Mesendoderm (in vitro differentiated cells): ENCODE measurements around the gene ZNF521. TPM values are rescaled to one million over a fixed set of nuclear protein-coding genes. Genes with fewer than 3 reads are reported as not detected.

ENCODE experiments used
- DNase-seq: peaks from one replicate; pipeline ENCODE4 v3.0.0; 2013
- H2AK5ac ChIP-seq: 2 replicates; pipeline ENCODE4 v1.6.1; 2013; ENCODE audit warnings: low read length, inconsistent platforms
- H2BK120ac ChIP-seq: 2 replicates; pipeline ENCODE4 v1.6.1; 2013; ENCODE audit warnings: low read depth, mild to moderate bottlenecking, low read length, moderate library complexity, mixed read lengths
- H2BK15ac ChIP-seq: replicated peaks from 2 replicates; pipeline ENCODE4 v1.6.1; 2013; ENCODE audit warnings: low read depth, mild to moderate bottlenecking, moderate library complexity
- H2BK5ac ChIP-seq: 2 replicates; pipeline ENCODE4 v1.6.1; 2013; ENCODE audit warnings: low read length, inconsistent platforms
- H3K18ac ChIP-seq: 2 replicates; pipeline ENCODE4 v1.6.1; 2013; ENCODE audit warnings: mild to moderate bottlenecking, low read length, mixed read lengths
- H3K23ac ChIP-seq: one replicate; pipeline ENCODE4 v1.6.1; 2013; ENCODE audit warnings: low read length
- H3K27ac ChIP-seq: 2 replicates; pipeline ENCODE4 v1.5.1; 2013; ENCODE audit warnings: low read depth, mild to moderate bottlenecking, inconsistent platforms, low read length, moderate library complexity
- H3K27me3 ChIP-seq: 2 replicates; pipeline ENCODE4 v1.6.1; 2013; ENCODE audit warnings: low read length, control low read depth, mild to moderate bottlenecking, inconsistent platforms; ENCODE audit not compliant: insufficient read depth, poor library complexity
- H3K36me3 ChIP-seq: 2 replicates; pipeline ENCODE4 v1.6.1; 2013; ENCODE audit warnings: low read length, inconsistent platforms; ENCODE audit not compliant: control insufficient read depth, insufficient read depth
- H3K4ac ChIP-seq: one replicate; pipeline ENCODE4 v1.6.1; 2013; ENCODE audit warnings: low read depth, mild to moderate bottlenecking, low read length, moderate library complexity
- H3K4me1 ChIP-seq: 2 replicates; pipeline ENCODE4 v1.6.1; 2013; ENCODE audit warnings: low read depth, low read length, inconsistent platforms; ENCODE audit not compliant: control insufficient read depth
- H3K4me2 ChIP-seq: 2 replicates; pipeline ENCODE4 v1.6.1; 2013; ENCODE audit warnings: low read length
- H3K4me3 ChIP-seq: 2 replicates; pipeline ENCODE4 v1.5.1; 2013; ENCODE audit warnings: mild to moderate bottlenecking, low read length
- H3K56ac ChIP-seq: one replicate; pipeline ENCODE4 v1.6.1; 2013; ENCODE audit warnings: low read length
- H3K79me1 ChIP-seq: 2 replicates; pipeline ENCODE4 v1.6.1; 2013; ENCODE audit warnings: low read length, inconsistent platforms
- H3K79me2 ChIP-seq: 2 replicates; pipeline ENCODE4 v1.6.1; 2013; ENCODE audit warnings: mild to moderate bottlenecking, low read length; ENCODE audit not compliant: control insufficient read depth, insufficient read depth
- H3K9ac ChIP-seq: 2 replicates; pipeline ENCODE4 v1.6.1; 2013; ENCODE audit warnings: low read length, inconsistent platforms
- H4K5ac ChIP-seq: one replicate; pipeline ENCODE4 v1.6.1; 2013; ENCODE audit warnings: low read length
- H4K8ac ChIP-seq: one replicate; pipeline ENCODE4 v1.6.1; 2013; ENCODE audit warnings: low read depth, mild to moderate bottlenecking, control low read depth, low read length, moderate library complexity
- WGBS: extraction: QIAGEN DNeasy Blood & Tissue Kit; methylation state at CpG from one replicate; pipeline ENCODE4 v1.1.7; 2013; ENCODE audit warnings: low lambda C conversion rate, missing lambda C conversion rate; ENCODE audit not compliant: insufficient coverage; ENCODE audit errors: extremely low coverage; 5-methylcytosine and 5-hydroxymethylcytosine counted together
- polyA plus RNA-seq, 2 experiments: library from polyadenylated mRNA; stranded (reverse); fragments of 200-250 nt; gene quantifications; one replicate each; pipeline ENCODE4 v1.2.3, GENCODE V29; 2013

ZNF521 gene
- polyA plus RNA-seq (2013, experiment 1 of 2), result 5.3 TPM
- 5.1 TPM for polyA plus RNA-seq (2013, experiment 2 of 2)

DNA sequence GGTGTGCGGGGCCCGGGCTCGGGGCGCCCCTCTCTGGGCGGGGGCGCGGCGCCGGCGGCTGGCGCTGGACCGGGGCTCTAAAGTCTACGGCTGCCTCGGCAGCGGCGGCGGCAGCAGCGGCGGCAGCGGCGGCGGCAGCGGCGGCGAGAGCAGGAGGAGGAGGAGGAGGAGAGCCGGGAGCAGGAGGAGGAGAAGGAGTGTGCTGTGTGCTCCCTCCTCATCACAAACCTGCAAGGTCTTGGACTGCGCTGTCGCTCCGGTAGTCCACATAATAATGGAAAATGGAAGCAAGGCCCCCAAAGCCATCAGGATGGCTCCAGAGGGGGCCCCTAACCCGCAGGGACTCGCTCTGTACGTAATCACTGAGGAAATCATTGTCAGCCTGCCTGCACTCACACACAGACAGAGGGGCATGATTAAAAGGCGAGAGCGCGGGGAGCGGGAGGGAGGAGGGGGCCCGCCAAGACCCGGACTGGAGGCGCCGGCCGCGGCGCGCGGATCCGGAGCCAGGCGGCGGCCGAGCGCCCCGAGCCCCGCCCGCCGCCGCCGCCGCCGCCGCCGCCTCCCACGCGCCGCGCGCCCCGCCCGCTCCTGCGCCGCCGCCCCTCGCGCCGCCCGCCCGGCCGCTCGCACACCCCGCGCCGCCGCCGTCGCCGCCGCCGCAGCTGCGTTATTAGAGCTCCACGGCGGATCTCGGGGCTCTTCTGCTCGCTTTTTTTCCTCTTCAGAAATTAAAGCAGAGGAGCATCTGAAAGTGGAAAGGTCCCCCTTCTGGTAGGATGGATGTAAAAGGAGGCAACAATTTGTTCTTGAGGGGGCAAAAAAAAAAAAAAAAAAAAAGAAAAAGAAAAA, at the start of gene ZNF521:
Gene ZNF521, minus strand, starts transcription at position 390 of the 852 bp plus-strand sequence. CDS start 1,220 bp downstream, outside the sequence.
- Histone ChIP-seq H4K5ac (no peak within 1 kb of the TSS), H2BK5ac (no peak within 1 kb of the TSS), H3K56ac (peak within 1 kb of the TSS; percentile 93), H3K23ac (no peak within 1 kb of the TSS), H3K4me1 (no peaks in the 10 kb centered on the region), H3K27me3 (peaks cover 9% of the 10 kb centered on the region), H2BK15ac (no peak within 1 kb of the TSS), H3K79me2 (no peaks in the 10 kb centered on the region), H3K4me2 (peak within 1 kb of the TSS; percentile 46), H3K18ac (peak within 1 kb of the TSS; percentile 98), H3K4ac (no peak within 1 kb of the TSS), H3K27ac (peak within 1 kb of the TSS; percentile 97), H3K9ac (peak within 1 kb of the TSS; percentile 88), H3K4me3 (peak within 1 kb of the TSS; percentile 76), H3K79me1 (no peaks in the 10 kb centered on the region), H2BK120ac (peak within 1 kb of the TSS; percentile 7), H2AK5ac (no peak within 1 kb of the TSS), H3K36me3 (no peaks in the 10 kb centered on the region), H4K8ac (peak within 1 kb of the TSS; percentile 79)
- no CpG with 5 or more reads among the region's 91 CpGs for WGBS
- DNase-seq, result peak; percentile 96

DNA sequence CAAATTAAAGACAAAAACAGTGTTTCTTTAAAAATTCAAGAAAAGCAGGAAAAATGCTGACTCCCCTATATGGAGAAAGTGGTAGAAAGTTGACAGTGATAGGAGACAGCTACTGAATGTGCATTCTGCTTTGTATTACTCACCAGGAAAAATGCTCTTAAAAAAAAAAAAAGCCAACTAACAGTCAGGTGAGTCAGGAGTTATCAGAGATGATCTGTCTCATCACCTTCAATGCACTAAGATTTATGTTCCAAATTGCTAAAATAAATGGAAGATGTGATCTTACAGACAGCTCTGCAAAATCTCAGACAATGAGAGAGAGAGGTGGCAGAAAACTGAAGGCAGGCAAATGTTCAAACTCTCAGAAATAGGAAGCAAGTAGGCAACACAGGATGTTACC, 47.6 kb upstream of the ZNF521 start:
- no peak overlapping the region for H3K4ac ChIP-seq
- H2BK15ac ChIP-seq, result no peak overlapping the region
- no peak overlapping the region for H3K18ac ChIP-seq
- H3K4me3 ChIP-seq, result no peak overlapping the region
- no peak overlapping the region for H2BK120ac ChIP-seq
- H3K79me1 ChIP-seq, result no peaks in the 10 kb centered on the region
- H2AK5ac ChIP-seq, result no peak overlapping the region
- H3K27me3 ChIP-seq, result no peaks in the 10 kb centered on the region
- no peak for DNase-seq
- no peak overlapping the region for H3K23ac ChIP-seq
- no peak overlapping the region for H3K56ac ChIP-seq
- H3K4me1 ChIP-seq, result no peaks in the 10 kb centered on the region
- H3K4me2 ChIP-seq, result no peak overlapping the region
- no peaks in the 10 kb centered on the region for H3K36me3 ChIP-seq
- H4K8ac ChIP-seq, result no peak overlapping the region
- H3K9ac ChIP-seq, result no peak overlapping the region
- no peaks in the 10 kb centered on the region for H3K79me2 ChIP-seq
- no peak overlapping the region for H2BK5ac ChIP-seq
- H4K5ac ChIP-seq, result no peak overlapping the region
- H3K27ac ChIP-seq, result no peak overlapping the region

DNA sequence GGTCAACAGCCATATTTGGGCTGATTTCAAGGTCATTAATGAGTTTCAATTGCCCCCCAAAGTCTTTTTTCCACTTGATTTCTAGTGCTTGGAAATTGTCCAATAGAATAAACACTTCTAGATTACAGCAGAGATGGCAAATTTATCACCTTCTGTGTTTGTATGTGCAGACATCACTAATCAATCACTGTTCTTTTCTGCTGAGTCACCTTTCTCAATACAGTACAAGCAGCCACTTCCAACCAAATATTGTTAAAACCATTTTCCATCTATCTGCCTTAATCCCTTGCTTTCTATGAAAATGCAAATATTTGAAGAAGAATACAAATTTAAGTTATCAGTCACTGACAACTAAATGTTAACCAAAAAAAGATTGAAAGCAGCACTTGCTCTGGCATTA, 40.2 kb upstream of the ZNF521 start:
- Histone ChIP-seq H3K56ac (no peak overlapping the region), H4K5ac (no peak overlapping the region), H3K36me3 (no peaks in the 10 kb centered on the region), H2AK5ac (no peak overlapping the region), H2BK15ac (no peak overlapping the region), H2BK5ac (no peak overlapping the region), H3K4me2 (no peak overlapping the region), H3K4me1 (no peaks in the 10 kb centered on the region), H2BK120ac (no peak overlapping the region), H3K79me2 (no peaks in the 10 kb centered on the region), H3K4me3 (no peak overlapping the region), H3K79me1 (no peaks in the 10 kb centered on the region), H3K27me3 (no peaks in the 10 kb centered on the region), H3K23ac (no peak overlapping the region), H3K27ac (no peak overlapping the region), H4K8ac (no peak overlapping the region), H3K18ac (no peak overlapping the region), H3K4ac (no peak overlapping the region), H3K9ac (no peak overlapping the region)
- DNase-seq, result no peak

DNA sequence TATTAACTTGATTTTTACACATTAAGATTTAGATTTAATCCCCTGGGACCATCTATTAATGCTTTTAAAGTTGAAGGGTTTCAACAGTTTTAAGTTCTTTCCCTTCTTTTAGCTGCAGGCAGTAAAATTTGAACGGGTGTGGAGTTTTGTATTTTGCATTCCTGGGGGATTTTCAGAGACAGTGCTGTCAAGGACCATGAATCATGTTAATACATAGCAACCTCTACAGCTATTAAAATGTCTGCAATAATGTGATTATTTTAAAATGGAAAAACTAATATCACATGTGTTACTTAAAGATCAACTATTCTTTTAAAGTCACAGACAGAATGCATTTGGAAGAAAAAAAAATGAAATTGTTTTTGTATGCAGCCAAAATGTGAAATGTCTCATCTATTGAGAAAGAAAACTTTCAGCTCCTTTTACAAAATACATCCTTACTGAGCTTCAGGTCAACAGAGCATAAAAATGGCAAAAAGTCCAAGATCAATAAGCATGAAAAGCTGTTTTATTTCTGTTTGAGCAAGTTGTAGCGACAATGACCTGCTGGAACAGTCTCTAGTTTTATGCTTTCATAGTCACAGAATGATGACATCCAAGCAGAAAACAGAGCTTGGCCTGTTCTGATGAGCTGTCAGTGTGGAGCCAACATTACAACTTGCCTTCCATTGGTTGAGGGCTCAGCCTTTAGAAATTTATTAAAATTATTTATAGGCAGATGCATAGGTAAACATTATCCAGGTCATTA, 21.6 kb upstream of the ZNF521 start:
- DNase-seq, result no peak
- H3K27ac ChIP-seq, result no peak overlapping the region
- H2BK15ac ChIP-seq, result no peak overlapping the region
- H3K4ac ChIP-seq, result no peak overlapping the region
- no CpG with 5 or more reads among the region's 2 CpGs for WGBS
- no peaks in the 10 kb centered on the region for H3K4me1 ChIP-seq
- H3K36me3 ChIP-seq, result no peaks in the 10 kb centered on the region
- H3K4me2 ChIP-seq, result no peak overlapping the region
- H4K8ac ChIP-seq, result no peak overlapping the region
- no peak overlapping the region for H3K4me3 ChIP-seq
- no peak overlapping the region for H4K5ac ChIP-seq
- H3K18ac ChIP-seq, result no peak overlapping the region
- no peak overlapping the region for H3K56ac ChIP-seq
- no peak overlapping the region for H2BK5ac ChIP-seq
- H3K79me1 ChIP-seq, result no peaks in the 10 kb centered on the region
- H3K79me2 ChIP-seq, result no peaks in the 10 kb centered on the region
- no peak overlapping the region for H3K23ac ChIP-seq
- no peaks in the 10 kb centered on the region for H3K27me3 ChIP-seq
- H2BK120ac ChIP-seq, result no peak overlapping the region
- no peak overlapping the region for H3K9ac ChIP-seq
- H2AK5ac ChIP-seq, result no peak overlapping the region

DNA sequence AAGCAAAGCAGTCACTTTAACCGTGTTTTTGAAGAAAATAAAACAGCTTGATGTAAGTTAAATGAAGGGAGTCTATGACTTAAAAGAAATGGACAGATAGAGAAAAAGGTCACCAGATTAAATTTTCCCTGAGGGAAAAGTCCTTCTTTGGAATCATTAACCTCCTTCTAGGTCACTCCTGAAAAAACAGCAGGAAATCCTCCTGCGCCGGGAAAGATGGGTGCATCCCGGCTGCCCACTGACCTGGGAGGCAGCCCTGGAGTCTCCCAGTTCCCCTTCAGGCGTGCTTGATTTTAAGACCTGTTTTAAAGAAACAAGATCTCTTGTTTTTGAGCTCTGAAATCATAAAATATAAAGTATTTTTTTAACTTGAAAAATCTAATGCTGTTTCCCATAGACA, 18.4 kb upstream of the ZNF521 start:
- H2BK120ac ChIP-seq, result no peak overlapping the region
- no peak overlapping the region for H3K4ac ChIP-seq
- H3K79me1 ChIP-seq, result no peaks in the 10 kb centered on the region
- H3K27ac ChIP-seq, result no peak overlapping the region
- no peak overlapping the region for H3K4me3 ChIP-seq
- H2BK5ac ChIP-seq, result no peak overlapping the region
- H4K5ac ChIP-seq, result no peak overlapping the region
- no peak overlapping the region for H4K8ac ChIP-seq
- no peak for DNase-seq
- no peak overlapping the region for H3K9ac ChIP-seq
- H3K18ac ChIP-seq, result no peak overlapping the region
- whole genome bisulfite sequencing, result no CpG with 5 or more reads among the region's 5 CpGs
- no peak overlapping the region for H3K56ac ChIP-seq
- H2AK5ac ChIP-seq, result no peak overlapping the region
- no peaks in the 10 kb centered on the region for H3K27me3 ChIP-seq
- no peak overlapping the region for H3K4me2 ChIP-seq
- no peaks in the 10 kb centered on the region for H3K36me3 ChIP-seq
- no peaks in the 10 kb centered on the region for H3K4me1 ChIP-seq
- no peak overlapping the region for H2BK15ac ChIP-seq
- no peak overlapping the region for H3K23ac ChIP-seq
- no peaks in the 10 kb centered on the region for H3K79me2 ChIP-seq
